IPS DF 4.7 (cell line): ENCODE data around the gene DPP6.
"Not testable (repeated sequence)": the region's sequence is repeated elsewhere in the genome, so short reads cannot be mapped to it uniquely, and the experiment has no call there.

ENCODE experiments used
- DNase-seq: peaks from one replicate; pipeline ENCODE4 v3.0.0-alpha.2; 2013; ENCODE audit warnings: low spot score; ENCODE audit errors: extremely low read depth

Gene DPP6

DNA sequence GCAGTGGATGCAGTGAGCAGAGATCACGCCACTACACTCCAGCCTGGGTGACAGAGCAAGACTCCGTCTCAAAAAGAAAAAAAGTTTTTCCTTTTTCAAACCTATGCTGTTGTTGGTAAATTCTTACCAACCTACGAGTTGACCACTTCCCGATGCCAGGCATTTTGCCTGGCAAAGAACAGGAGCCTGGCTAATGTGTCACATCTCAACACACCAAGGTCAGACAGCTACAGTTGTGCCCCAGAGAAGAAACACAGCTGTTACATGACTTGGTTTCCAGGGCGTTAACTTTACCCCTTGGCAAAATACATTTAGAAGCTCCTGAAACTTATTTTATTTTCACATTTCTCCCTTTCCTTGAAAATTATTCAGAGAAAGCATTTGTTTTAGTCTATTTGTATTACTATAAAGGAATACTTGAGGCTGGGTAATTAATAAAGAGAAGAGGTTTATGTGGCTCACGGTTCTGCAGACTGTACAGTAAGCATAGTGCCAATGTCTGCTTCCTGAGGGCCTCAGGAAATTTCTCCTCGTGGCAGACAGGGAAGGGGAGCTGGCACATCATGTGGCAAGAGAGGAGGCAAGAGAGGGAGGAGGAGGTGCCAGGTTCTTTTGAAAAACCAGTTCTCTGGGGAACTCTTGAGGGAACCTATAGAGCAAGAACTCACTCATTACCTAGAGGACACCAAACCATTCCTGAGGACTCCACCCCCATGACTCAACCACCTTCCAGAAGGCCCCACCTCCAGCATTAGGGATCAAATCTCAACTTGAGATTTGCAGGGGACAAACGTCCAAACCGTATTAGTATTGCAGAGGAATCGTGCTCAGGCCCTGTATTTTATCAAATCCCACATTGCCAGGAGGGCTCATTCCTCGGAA lies 867.4 kb downstream of the DPP6 start:
- DNase-seq: no peak

DNA sequence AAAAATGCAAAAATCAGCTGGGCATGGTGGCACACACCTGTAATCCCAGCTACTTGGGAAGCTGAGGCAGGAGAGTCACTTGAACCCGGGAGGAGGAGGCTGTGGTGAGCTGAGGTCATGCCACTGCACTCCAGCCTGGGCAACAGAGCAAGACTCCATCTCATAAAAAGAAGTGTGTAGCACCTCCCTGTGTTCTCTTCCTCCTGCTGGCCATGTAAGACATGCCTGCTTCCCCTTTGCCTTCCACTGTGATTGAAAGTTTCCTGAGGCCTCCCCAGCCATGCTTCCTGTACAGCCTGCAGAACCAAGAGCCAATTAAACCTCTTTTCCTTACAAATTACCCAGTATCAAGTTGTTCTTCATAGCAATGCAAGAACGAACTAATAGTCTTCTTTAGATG lies 870.3 kb downstream of the DPP6 start:
- DNase-seq: not testable (repeated sequence)

DNA sequence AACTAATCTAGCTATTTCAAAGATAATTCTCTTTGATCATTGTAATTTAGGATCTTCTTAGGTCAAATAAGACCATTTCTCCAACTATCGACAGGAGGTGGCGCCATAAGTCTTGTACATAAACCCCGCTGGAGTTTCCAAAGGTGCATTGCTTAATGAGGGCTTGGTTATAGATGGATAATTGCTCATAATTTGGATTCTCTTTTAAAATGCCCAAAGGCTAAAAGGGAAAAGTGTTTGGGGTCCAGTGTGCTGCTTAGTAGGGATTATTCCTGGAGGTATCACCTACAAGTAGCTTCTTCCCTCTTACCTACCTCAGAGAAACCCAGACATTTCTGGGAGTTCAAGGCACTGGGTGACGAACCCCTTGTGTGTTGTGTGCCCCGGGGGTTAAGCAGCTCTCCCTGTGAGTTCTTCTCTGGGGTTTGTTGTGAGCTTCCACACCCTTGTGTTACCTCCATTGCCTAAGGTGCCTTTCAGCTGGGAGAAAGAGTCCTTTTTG lies 875.5 kb downstream of the DPP6 start:
- peak; percentile 56 for DNase-seq

DNA sequence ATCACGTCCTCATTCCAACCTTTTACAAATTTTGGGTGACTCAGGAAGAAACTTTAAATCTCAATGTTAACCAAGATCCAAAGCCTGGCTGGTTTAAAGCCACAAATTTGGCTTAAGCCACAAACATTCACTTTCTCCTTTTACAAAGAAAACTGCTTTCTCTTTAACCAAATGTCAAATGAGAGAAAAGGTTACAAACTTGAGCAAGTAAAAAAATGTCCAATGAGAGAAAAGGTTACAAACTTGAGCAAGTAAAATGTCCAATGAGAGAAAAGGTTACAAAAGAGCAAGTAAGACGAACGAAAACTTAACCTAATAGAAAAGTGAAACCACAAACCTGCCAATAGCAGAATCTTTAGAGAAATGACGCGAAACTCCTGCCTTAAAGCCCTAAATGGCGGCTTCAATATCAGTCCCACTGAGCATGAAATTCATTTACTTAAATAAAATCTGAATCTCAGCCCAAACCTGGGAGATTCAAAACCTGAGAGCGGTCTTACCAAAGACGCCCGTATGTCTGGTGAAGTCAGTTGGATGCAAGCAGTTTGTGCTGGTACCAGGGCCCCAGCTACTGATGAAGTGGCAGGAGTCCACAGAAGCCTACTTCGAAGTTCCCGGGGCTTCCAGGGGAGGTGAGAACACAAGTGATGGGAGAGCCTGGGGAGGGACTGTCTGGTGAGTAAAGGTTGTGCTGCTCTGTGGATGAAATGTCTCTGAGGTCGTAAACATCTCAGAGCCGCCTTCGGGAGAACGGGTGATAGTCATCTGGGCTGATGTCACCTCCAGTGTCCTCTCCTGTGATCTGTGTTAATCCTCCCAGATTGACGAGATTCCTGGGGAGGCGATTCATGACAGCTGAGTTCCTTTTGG lies 876.2 kb downstream of the DPP6 start:
- DNase-seq: no peak

DNA sequence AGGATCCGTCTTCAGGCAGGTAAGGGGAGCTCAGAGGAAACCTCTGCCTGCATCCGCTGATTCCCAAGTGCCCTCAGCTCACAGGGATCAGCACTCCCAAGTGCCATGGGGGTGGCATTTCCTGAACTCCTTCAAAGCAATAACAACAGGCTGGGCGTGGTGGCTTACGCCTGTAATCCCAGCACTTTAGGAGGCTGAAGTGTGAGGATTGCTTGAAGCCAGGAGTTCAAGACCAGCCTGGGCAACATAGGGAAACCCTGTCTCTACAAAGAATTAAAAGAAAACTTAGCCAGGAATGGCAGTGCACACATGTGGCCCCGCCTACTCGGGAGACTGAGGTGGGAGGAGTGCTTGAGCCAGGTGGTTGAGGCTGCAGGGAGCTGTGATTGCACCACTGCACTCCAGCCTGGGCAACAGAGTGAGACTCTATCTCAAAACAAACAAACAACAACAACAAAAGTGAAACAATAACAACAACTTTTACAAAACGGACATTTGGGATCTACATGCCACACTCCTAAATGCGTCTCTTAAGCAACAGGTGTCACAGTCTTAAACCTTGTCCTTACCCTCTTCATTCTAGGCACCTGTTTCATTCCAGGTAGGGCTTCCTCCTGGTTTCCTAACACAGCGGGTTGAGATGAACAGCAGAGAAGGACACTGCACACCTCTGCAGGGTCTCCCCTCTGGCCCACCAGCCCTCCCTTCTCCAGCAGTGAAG lies 877.0 kb downstream of the DPP6 start:
- DNase-seq: no peak

DNA sequence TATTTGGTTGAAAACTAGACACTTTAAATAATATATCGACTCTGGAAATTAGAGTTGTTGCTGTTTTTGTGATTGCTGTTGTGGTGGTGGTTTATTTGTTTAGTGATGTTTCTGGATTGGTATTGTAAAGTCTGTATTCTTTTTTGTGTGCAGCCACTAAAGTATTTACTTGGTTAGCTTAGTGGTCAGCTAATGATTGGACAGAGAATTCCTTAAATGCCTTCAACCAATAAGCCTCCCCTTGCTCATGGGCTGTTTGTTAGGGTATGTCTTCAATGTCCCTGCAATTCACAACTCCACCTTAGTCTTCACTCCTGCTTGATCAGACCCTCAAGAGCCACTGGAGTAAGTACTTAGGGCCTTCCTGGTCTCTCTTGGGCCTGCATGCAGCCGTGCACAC lies 879.7 kb downstream of the DPP6 start:
- no peak for DNase-seq

DNA sequence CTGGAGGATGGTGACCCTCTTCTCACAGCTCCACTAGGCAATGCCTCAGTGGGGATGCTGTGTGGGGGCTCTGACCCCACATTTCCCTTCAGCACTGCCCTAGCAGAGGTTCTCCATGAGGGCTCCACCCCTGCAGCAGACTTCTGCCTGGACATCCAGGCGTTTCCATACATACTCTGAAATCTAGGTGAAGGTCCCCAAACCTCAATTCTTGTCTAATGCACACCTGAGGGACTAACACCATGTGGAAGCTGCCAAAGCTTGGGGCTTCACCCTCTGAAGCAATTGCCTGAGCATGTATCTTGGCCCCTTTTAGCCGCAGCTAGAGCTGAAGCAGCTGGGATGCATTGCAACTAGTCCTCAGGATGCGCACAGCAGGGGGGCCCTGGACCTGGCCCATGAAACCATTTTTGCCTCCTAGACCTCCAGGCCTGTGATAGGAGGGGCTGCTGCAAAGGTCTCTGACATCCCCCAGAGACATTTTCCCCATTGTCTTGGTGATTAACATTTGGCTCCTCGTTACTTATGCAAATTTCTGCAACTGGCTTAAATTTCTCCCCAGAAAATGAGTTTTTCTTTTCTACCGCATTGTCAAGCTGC lies 882.3 kb downstream of the DPP6 start:
- not testable (repeated sequence) for DNase-seq

DNA sequence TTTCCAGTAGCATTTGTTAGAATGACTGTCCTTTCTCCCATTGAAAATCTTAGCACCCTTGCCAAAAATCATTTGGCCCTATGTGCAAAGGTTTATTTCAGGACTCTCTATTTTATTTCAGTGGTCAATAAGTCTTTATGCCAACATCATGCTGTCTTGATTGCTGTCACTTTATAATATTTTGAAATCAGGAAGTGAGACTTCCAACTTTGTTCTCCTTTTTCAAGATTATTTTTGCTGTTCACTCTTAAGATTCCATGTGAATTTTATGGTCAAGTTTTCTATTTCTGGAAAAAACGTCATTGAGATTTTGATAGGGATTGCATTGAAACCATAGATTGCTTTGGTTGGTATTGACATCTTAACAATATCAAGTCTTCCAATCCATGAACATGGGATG lies 885.6 kb downstream of the DPP6 start:
- no peak for DNase-seq

DNA sequence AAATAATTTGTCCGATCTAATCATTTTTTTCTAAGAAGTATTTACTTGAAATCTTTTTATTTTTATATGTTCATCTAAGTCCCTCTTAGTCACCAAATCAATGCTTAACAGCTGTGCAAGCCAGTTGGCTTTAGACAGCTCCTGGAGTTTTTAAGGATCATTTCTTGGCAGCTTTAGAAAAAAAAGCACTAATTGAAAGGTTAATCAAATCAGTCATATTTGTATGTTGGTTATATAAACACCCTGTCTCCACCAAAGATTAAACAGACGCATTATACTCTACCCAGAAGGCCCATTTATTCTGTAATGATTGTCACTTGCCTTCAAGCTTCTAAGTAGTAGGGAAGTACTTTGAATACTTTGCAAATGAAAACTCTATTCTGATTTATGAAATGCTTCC lies 890.5 kb downstream of the DPP6 start:
- DNase-seq: no peak
